ENCODE data around the gene YIF1B.
A peak's percentile ranks its signal among the peaks of the same experiment; 100 is the strongest.

Gene YIF1B

GRCh38 chr19:38333245-38333644, 17.5 kb upstream of the YIF1B start:
- DNase-seq (ENCODE audit: low read depth, low spot score), result no peak

GRCh38 chr19:38331728-38332127, 16.0 kb upstream of the YIF1B start:
- DNase-seq (ENCODE audit: low read depth, low spot score), result no peak

- DNase-seq (ENCODE audit: low read depth, low spot score), result no peak
These were observed 13.9 kb upstream of the YIF1B start for GRCh38 chr19:38329651-38330050.

GRCh38 chr19:38326591-38326990, 10.8 kb upstream of the YIF1B start:
- no peak for DNase-seq (ENCODE audit: low read depth, low spot score)

- no peak for DNase-seq (ENCODE audit: low read depth, low spot score)
These were observed 8.7 kb upstream of the YIF1B start for GRCh38 chr19:38324431-38324830.

- no peak for DNase-seq (ENCODE audit: low read depth, low spot score)
These were observed 7.5 kb upstream of the YIF1B start for GRCh38 chr19:38323291-38323690.

- DNase-seq (ENCODE audit: low read depth, low spot score), result no peak
These were observed 6.0 kb upstream of the YIF1B start for GRCh38 chr19:38321646-38322196.

GRCh38 chr19:38320969-38321339, 5.2 kb upstream of the YIF1B start:
- DNase-seq (ENCODE audit: low read depth, low spot score), result no peak

GRCh38 chr19:38319421-38320258, 3.9 kb upstream of the YIF1B start, which contains the start of gene KCNK6:
Gene KCNK6, plus strand, starts transcription at chr19:38319845. Its CDS starts 106 bp downstream, at chr19:38319951.
- DNase-seq (ENCODE audit: low read depth, low spot score), result peak; percentile 60

- DNase-seq (ENCODE audit: low read depth, low spot score), result peak; percentile 47
These were observed 2.9 kb upstream of the YIF1B start for GRCh38 chr19:38318660-38319059.

GRCh38 chr19:38317104-38317612, 1.4 kb upstream of the YIF1B start:
- no peak for DNase-seq (ENCODE audit: low read depth, low spot score)

- no peak for DNase-seq (ENCODE audit: low read depth, low spot score)
These were observed 825 bp upstream of the YIF1B start for GRCh38 chr19:38316477-38317067.

GRCh38 chr19:38310986-38311385, 4.8 kb downstream of the YIF1B start:
- DNase-seq (ENCODE audit: low read depth, low spot score), result no peak

- no peak for DNase-seq (ENCODE audit: low read depth, low spot score)
These were observed 5.5 kb downstream of the YIF1B start for GRCh38 chr19:38310279-38310670.

- DNase-seq (ENCODE audit: low read depth, low spot score), result no peak
These were observed 6.0 kb downstream of the YIF1B start for GRCh38 chr19:38309615-38310278.

GRCh38 chr19:38308926-38309614, 6.7 kb downstream of the YIF1B start:
- no peak for DNase-seq (ENCODE audit: low read depth, low spot score)

- DNase-seq (ENCODE audit: low read depth, low spot score), result no peak
These were observed 7.6 kb downstream of the YIF1B start for GRCh38 chr19:38308006-38308766.

GRCh38 chr19:38307597-38307996, 8.2 kb downstream of the YIF1B start:
- DNase-seq (ENCODE audit: low read depth, low spot score), result no peak

- no peak for DNase-seq (ENCODE audit: low read depth, low spot score)
These were observed 8.7 kb downstream of the YIF1B start for GRCh38 chr19:38307076-38307475.

GRCh38 chr19:38306236-38306635, 9.5 kb downstream of the YIF1B start:
- no peak for DNase-seq (ENCODE audit: low read depth, low spot score)

All from astrocyte of the hippocampus (primary cell).